ENCODE results near the gene SLC38A3.

- TF ChIP-seq PYGO2 (tag; IDR thresholded peaks at IDR 0.05) (no peak), EZH2 (IDR thresholded peaks at IDR 0.05; ENCODE audit: borderline replicate concordance, low read depth, low read length) (no peak), KLF13 (tag; IDR thresholded peaks at IDR 0.05; ENCODE audit: borderline replicate concordance, low read depth) (no peak), FIP1L1 (IDR thresholded peaks at IDR 0.05; ENCODE audit: low read depth, low read length, poor library complexity, severe bottlenecking) (no peak), ZBTB1 (CRISPR knock-in tag; IDR thresholded peaks at IDR 0.05; ENCODE audit: borderline replicate concordance, low read depth) (no peak), AFF1 (IDR thresholded peaks at IDR 0.05; ENCODE audit: low read depth in 1 of 2, partially characterized antibody in 2 of 2) (no peak), TAF1 (IDR thresholded peaks at IDR 0.05; ENCODE audit: control insufficient read depth, extremely low read depth, insufficient read depth, low read length, severe bottlenecking) (no peak), MAFK (IDR thresholded peaks at IDR 0.05; ENCODE audit: low read length) (no peak), BCL6 (CRISPR knock-in tag; IDR thresholded peaks at IDR 0.05) (no peak), ZNF589 (CRISPR knock-in tag; IDR thresholded peaks at IDR 0.05; ENCODE audit: low read depth) (no peak), ZNF324 (CRISPR knock-in tag; IDR thresholded peaks at IDR 0.05) (no peak), CTCF (IDR thresholded peaks at IDR 0.05 in 2 of 3, conservative IDR thresholded peaks at IDR 0.05 in 1 of 3; ENCODE audit: insufficient read depth in 2 of 3, low read depth in 1 of 3, low read length in 3 of 3) (no peak), TEAD4 (IDR thresholded peaks at IDR 0.05; ENCODE audit: low read length) (no peak), TEAD4 (CRISPR knock-in tag; IDR thresholded peaks at IDR 0.05; ENCODE audit: borderline replicate concordance) (no peak), HNRNPK (IDR thresholded peaks at IDR 0.05; ENCODE audit: low read depth, low read length, poor library complexity, severe bottlenecking) (no peak)
These were observed 17.3 kb upstream of the SLC38A3 start for GRCh38 chr3:50187750-50188149.

Data from K562 (cell line).